Measurements from ENCODE around the gene RILP. TPM values are rescaled to one million over a fixed set of nuclear protein-coding genes. Genes with fewer than 3 reads are reported as not detected.

Gene RILP
- total RNA-seq, 1 experiment from 2014 or later, result 7.7 TPM

GRCh38 chr17:1629504-1630310 lies 20.0 kb downstream of the RILP start:
- peak; percentile 76 for DNase-seq (ENCODE audit: low read depth)

- DNase-seq (ENCODE audit: low read depth), result peak; percentile 98
Measured at GRCh38 chr17:1628856-1629503, 20.7 kb downstream of the RILP start.

- peak; percentile 93 for DNase-seq (ENCODE audit: low read depth)
Measured at GRCh38 chr17:1627982-1628855, 21.4 kb downstream of the RILP start, which contains the start of gene SLC43A2. Gene SLC43A2, minus strand, starts transcription at chr17:1628834. Its CDS starts 960 bp downstream, at chr17:1627874.

- no peak for DNase-seq (ENCODE audit: low read depth)
Measured at GRCh38 chr17:1627182-1627981, 22.3 kb downstream of the RILP start.

GRCh38 chr17:1626333-1626732 lies 23.3 kb downstream of the RILP start:
- DNase-seq (ENCODE audit: low read depth), result no peak

DNA sequence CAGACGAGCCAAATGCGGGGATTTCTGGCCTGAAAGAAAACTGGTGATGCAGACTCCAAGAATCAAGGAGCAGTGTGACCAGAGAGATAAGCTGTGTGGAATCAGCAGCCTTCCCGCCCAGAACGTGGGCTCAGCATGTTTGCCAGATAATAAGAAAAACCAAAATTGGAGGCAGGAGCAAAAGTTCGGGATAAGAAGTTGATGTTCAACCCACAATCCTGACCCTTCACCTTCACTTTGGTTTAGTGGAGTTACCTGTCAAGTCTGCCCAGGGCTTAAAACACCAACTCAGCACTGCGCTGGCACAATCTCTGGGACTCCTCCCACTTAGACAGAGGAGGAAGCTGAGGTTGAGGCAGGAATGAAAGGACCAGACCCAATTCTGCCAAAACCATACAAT lies 24.1 kb downstream of the RILP start:
- no peak for DNase-seq (ENCODE audit: low read depth)

GRCh38 chr17:1625053-1625452 lies 24.6 kb downstream of the RILP start:
- no peak for DNase-seq (ENCODE audit: low read depth)

DNA sequence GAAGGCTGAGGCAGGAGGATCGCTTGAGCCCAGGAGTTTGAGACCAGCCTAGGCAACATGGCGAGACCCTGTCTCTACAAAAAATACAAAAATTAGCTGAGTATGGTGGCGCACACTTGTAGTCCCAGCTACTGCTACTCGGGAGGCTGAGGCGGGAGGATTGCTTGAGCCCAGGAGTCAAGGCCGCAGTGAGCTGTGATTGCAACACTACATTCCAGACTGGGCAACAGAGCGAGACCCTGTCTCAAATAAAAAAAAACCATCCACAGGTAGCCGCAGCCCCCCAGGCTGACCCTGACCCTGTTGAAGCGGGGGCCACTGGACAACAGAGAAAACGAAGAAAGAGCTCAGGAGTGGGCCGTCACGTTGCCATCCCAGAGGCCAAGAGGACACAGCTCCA lies 25.0 kb downstream of the RILP start:
- no peak for DNase-seq (ENCODE audit: low read depth)

GRCh38 chr17:1623057-1623630 lies 26.5 kb downstream of the RILP start:
- no peak for DNase-seq (ENCODE audit: low read depth)

DNA sequence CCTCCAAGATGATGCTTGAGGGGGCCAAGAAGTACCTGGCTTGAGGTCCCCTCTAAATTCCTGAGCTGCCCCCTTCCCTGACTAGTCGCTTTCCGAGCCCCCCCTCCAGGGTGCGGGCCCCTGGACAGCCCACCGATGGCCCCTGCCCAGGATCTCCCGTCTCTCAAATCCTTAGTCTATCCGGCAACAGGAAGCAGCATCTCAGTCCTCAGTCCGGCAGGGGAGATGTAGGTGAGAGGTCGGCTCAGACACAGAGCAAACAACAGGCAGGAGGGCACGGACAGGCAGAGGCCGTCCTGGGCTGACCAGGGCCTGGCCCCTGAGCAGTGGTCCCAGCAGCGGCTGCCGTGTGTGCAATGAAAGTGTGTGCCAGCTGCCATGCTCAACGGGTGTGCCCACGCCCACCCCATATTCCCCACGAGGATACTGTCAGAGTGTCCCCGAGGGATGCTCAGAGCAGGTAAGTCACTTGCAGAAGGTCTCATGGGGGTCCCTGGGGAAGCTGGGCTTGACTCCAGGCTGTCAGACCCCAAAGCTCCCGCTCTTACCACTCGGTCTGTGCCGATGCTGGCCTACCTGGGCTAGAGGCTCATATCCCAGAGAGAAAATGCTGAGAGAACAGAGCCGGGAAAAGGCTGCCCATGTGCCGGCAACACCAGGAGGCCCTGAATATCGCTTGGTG lies 28.3 kb downstream of the RILP start:
- no peak for DNase-seq (ENCODE audit: low read depth)

DNA sequence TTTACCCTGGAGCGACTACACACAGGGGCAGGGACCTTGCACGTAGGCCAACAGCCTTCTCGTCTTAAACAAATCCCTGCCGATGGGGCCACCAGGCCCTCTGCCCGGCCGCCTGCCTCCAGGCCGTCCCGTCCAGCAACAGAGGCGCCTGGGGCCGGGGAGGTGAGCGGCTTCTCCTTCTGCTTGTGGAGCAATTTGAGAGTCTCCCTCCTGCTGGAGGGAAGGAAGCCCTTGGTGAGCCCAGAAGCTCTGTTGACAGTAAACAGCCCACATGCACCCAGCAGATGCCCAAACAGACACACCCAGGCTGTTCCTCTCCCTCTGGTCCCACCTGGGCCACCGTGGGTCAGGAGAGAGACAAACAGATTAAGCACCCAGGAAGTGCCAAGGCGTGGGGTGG lies 29.2 kb downstream of the RILP start:
- DNase-seq (ENCODE audit: low read depth), result no peak

DNA sequence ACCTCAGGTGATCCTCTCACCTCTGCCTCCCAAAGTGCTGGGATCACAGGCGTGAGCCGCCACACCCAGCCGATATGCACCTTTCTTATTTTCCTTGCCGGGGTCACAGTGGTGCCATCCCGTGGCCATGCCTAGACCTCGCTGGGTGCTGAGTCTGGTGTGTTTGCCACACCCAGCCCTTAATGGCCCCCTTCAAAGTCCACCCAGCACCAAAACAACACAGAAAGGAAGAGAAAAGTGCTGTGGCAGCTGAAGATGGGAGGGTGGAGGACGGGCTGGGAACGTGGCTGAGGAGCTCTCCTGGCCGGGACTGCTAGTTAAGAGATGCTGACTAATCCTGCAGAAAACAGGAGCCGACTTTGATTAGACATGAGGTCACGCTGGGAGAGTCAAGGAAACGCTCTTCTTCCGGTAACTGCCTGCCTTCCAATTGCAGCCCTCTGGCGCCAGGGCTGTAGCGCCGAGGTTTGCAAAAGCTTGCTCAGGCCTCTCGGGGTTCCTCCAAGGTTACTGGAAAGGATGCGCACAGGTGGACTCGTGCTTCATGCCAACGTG lies 32.0 kb downstream of the RILP start:
- peak; percentile 92 for DNase-seq (ENCODE audit: low read depth)

DNA sequence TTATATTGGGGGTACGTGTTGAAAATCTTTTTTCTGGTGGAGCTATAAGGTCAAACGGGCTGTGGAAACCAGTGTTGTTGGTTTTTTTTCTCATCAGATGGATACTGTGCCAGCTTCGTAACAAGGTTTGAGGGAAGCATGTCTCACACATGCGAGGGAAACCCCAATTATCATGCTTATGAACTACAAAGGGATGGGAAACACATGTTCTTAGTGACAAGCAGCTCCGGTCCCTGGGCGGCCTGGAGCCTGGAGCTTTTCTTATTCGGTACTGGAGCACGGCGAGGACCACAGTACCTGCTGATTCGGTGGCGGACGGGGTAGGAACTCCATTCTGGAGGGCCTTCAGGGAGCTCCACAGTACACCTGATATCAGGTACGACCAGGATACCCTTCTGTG lies 33.6 kb downstream of the RILP start:
- DNase-seq (ENCODE audit: low read depth), result no peak

DNA sequence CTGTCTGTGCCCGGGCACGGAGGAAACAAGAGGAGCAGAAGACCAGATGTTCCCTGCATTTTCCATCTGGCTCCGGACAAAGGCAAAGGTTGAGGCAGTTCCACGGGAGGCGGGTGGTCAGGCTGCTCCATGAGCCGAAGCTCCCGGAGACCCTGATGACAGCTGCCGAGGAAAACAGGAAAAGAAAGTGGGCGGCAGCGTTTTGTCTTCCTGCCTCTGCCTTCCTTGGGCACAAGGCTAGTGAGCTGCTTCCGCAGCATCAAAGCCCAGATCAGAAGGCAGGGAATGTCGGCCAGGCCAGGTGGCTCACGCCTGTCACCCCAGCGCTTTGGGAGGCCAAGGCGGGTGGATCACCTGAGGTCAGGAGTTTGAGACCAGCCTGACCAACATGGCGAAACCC lies 37.3 kb downstream of the RILP start:
- no peak for DNase-seq (ENCODE audit: low read depth)

DNA sequence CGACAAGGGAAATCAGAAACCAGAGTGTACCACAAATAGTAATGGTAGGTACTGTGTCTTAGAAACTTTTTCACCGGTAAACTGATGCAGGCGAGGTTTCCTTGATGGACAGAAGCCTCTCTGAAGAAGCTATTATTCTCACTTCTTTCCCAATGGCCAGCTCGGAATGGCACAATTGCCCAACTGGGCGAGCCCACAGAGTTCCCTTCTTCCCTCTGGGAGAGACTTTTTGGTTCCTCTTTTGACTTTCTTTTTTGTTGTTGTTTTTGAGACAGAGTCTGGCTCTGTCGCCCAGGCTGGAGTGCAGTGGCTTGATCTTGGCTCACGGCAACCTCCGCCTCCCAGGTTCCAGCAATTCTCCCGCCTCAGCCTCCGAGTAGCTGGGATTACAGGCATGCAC lies 38.0 kb downstream of the RILP start:
- no peak for DNase-seq (ENCODE audit: low read depth)

DNA sequence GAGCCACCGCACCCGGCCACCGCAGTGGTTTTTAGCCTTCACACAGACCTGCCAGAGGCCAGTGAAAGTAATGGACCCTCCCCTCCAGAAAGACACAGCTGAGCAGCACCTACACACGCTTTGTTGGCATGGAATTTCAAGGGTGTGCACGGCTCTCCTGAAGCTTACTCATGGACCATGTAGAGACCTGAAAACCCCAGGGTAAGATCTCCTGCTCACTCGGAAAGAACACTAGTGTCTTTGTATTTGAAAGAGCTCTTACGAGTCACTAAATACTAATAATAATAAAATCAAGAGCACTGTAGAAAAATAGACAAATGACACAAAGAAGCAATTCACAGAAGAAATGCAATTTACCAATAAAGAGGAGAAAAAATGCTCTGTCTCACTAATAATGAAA lies 41.0 kb downstream of the RILP start:
- DNase-seq (ENCODE audit: low read depth), result no peak

GRCh38 chr17:1607971-1608320 lies 41.7 kb downstream of the RILP start:
- no peak for DNase-seq (ENCODE audit: low read depth)

GRCh38 chr17:1606352-1606985 lies 43.2 kb downstream of the RILP start:
- DNase-seq (ENCODE audit: low read depth), result no peak

- DNase-seq (ENCODE audit: low read depth), result no peak
Measured at GRCh38 chr17:1605681-1606351, 43.9 kb downstream of the RILP start.

Data from Daoy (cell line).